Adrenal gland (tissue), 5 donors: ENCODE measurements around the gene MAVS.

Source experiments
- CTCF ChIP-seq, 6 experiments: fragments of 450-650 bp in 4 of 6; fragments of 200-600 bp in 2 of 6; sonication (generic) in 1 of 6; IDR thresholded peaks; 1 replicate in 5 of 6; 2 replicates in 1 of 6; pipeline versions ENCODE4 v1.5.1 to v1.8.0; 2016 to 2021; ENCODE audit warnings: antibody characterized with exemption in 6 of 6, mild to moderate bottlenecking in 2 of 6, moderate library complexity in 1 of 6
- POLR2A ChIP-seq, 2 donors: fragments of 450-650 bp; IDR thresholded peaks; one replicate each; pipeline ENCODE4 v1.6.1; 2017; ENCODE audit warnings: antibody characterized with exemption in 2 of 2, mild to moderate bottlenecking in 2 of 2, moderate library complexity in 1 of 2
- donor health status: DM: no; HTN: no; CAD: no.

DNA sequence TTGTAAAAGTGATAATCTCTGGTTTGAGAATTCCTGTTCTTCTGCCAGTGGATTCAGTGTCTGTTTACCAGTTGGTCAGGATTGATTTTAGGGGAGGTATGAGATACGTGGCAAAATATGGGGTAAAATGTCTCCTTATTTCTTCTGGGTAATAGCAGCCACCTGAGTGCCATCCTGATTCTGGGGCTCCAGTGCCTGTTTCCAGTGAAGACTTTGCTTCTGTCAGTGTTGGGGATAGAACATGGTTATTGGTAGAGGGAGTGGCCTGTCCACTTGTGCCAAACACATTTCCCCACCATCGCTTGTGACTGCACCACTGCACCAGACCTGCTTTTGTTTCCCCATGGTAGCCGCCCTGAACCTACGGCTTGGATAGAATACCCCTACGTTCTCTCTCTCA, 58.2 kb downstream of the MAVS start:
- TF ChIP-seq CTCF (IDR thresholded peaks at IDR 0.05): no peak
- TF ChIP-seq POLR2A (IDR thresholded peaks at IDR 0.05): no peak
